Measurements from ENCODE around the gene CCDC89.

DNA sequence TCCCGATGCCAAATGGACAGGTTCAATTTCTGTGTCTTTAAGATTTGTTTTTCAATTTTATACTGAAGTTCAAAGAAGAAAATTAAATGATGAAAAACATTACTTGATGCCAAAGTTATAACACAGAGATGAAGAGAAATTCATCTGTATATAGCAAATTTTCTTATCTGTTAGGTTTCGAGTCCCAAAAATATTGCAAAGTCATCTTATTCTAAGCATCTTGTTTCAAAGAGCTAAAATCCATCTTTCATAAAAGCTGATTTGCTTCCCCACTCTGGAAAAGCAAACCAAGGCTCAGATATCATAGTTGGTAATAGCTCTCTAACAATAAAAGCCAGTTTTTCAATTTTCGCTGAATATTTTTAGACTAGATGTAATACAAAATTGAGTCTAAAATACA, 19.0 kb upstream of the CCDC89 start:
- TF ChIP-seq, protein P1, sequence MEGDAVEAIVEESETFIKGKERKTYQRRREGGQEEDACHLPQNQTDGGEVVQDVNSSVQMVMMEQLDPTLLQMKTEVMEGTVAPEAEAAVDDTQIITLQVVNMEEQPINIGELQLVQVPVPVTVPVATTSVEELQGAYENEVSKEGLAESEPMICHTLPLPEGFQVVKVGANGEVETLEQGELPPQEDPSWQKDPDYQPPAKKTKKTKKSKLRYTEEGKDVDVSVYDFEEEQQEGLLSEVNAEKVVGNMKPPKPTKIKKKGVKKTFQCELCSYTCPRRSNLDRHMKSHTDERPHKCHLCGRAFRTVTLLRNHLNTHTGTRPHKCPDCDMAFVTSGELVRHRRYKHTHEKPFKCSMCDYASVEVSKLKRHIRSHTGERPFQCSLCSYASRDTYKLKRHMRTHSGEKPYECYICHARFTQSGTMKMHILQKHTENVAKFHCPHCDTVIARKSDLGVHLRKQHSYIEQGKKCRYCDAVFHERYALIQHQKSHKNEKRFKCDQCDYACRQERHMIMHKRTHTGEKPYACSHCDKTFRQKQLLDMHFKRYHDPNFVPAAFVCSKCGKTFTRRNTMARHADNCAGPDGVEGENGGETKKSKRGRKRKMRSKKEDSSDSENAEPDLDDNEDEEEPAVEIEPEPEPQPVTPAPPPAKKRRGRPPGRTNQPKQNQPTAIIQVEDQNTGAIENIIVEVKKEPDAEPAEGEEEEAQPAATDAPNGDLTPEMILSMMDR (IDR thresholded peaks at IDR 0.05): no peak
- TF ChIP-seq EP300 (IDR thresholded peaks at IDR 0.05) (no peak), POLR2AphosphoS5 (IDR thresholded peaks at IDR 0.05) (no peak)

All from stomach (tissue), 4 donors.